ENCODE measurements around the gene CNN3.

Gene CNN3

GRCh38 chr1:94887106-94887505, 39.8 kb downstream of the CNN3 start:
- no peak for DNase-seq (ENCODE audit: low spot score)

GRCh38 chr1:94886361-94886760, 40.5 kb downstream of the CNN3 start:
- DNase-seq (ENCODE audit: low spot score) = no peak

- peak; percentile 13 for DNase-seq (ENCODE audit: low spot score)
These were observed 42.4 kb downstream of the CNN3 start for GRCh38 chr1:94884507-94884906.

- peak; percentile 72 for DNase-seq (ENCODE audit: low spot score)
These were observed 42.8 kb downstream of the CNN3 start for GRCh38 chr1:94884106-94884505.

GRCh38 chr1:94883691-94884090, 43.2 kb downstream of the CNN3 start:
- DNase-seq (ENCODE audit: low spot score) = peak; percentile 60

GRCh38 chr1:94878329-94878728, 48.6 kb downstream of the CNN3 start:
- DNase-seq (ENCODE audit: low spot score) = no peak

GRCh38 chr1:94876362-94876761, 50.5 kb downstream of the CNN3 start:
- no peak for DNase-seq (ENCODE audit: low spot score)

- DNase-seq (ENCODE audit: low spot score) = no peak
These were observed 51.1 kb downstream of the CNN3 start for GRCh38 chr1:94875794-94876193.

GRCh38 chr1:94874423-94874822, 52.5 kb downstream of the CNN3 start:
- DNase-seq (ENCODE audit: low spot score) = no peak

GRCh38 chr1:94873520-94874351, 53.2 kb downstream of the CNN3 start:
- DNase-seq (ENCODE audit: low spot score) = no peak

GRCh38 chr1:94872771-94873495, 54.0 kb downstream of the CNN3 start:
- no peak for DNase-seq (ENCODE audit: low spot score)

- no peak for DNase-seq (ENCODE audit: low spot score)
These were observed 55.9 kb downstream of the CNN3 start for GRCh38 chr1:94871031-94871430.

- DNase-seq (ENCODE audit: low spot score) = no peak
These were observed 60.6 kb downstream of the CNN3 start for GRCh38 chr1:94866164-94866807.

- DNase-seq (ENCODE audit: low spot score) = no peak
These were observed 61.5 kb downstream of the CNN3 start for GRCh38 chr1:94865360-94865759.

GRCh38 chr1:94864821-94865220, 62.1 kb downstream of the CNN3 start:
- no peak for DNase-seq (ENCODE audit: low spot score)

GRCh38 chr1:94863919-94864318, 63.0 kb downstream of the CNN3 start:
- peak; percentile 61 for DNase-seq (ENCODE audit: low spot score)

- no peak for DNase-seq (ENCODE audit: low spot score)
These were observed 63.5 kb downstream of the CNN3 start for GRCh38 chr1:94863297-94863911.

- no peak for DNase-seq (ENCODE audit: low spot score)
These were observed 64.2 kb downstream of the CNN3 start for GRCh38 chr1:94862718-94863117.

GRCh38 chr1:94859174-94859573, 67.7 kb downstream of the CNN3 start:
- no peak for DNase-seq (ENCODE audit: low spot score)

- DNase-seq (ENCODE audit: low spot score) = no peak
These were observed 68.6 kb downstream of the CNN3 start for GRCh38 chr1:94858276-94858675.

- DNase-seq (ENCODE audit: low spot score) = no peak
These were observed 70.0 kb downstream of the CNN3 start for GRCh38 chr1:94856868-94857267.

GRCh38 chr1:94856004-94856403, 70.9 kb downstream of the CNN3 start:
- DNase-seq (ENCODE audit: low spot score) = no peak

- no peak for DNase-seq (ENCODE audit: low spot score)
These were observed 71.6 kb downstream of the CNN3 start for GRCh38 chr1:94855307-94855700.

Data from AG08396 (cell line).